Body of pancreas (tissue), 4 donors: ENCODE measurements around the gene GPX7.

ENCODE experiments used
- POLR2A ChIP-seq, 3 donors: fragments of 450-650 bp; IDR thresholded peaks; one replicate each; pipeline ENCODE4 v1.6.1; 2016; ENCODE audit warnings: antibody characterized with exemption in 3 of 3, mild to moderate bottlenecking in 2 of 3
- TF ChIP-seq, protein P1 (sequence below), 7 experiments: fragments of 450-650 bp in 4 of 7; fragments of 200-600 bp in 3 of 7; sonication (generic) in 3 of 7; IDR thresholded peaks; one replicate each; pipeline ENCODE4 v1.5.1; 2016 to 2019; ENCODE audit warnings: antibody characterized with exemption in 7 of 7

DNA sequence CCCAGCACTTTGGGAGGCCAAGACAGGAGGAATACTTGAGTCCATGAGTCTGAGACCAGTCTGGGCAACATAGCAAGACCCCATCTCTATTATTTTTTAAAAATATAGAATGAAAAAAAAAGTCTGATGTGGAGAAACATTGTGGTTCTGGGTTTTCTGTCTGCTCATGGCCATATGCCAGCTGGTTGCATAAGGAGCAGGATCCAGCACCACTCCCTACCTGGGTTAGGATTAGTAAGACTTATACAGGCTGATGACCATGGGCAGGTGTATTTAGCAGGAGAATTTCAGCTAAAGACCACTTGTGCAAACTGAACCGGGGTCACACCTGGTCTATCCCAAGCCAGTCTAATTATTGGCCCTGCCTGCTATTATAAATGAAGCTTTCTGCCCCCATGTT is 16.7 kb upstream of the GPX7 start:
- TF ChIP-seq POLR2A (IDR thresholded peaks at IDR 0.05) = no peak
- TF ChIP-seq, protein P1, sequence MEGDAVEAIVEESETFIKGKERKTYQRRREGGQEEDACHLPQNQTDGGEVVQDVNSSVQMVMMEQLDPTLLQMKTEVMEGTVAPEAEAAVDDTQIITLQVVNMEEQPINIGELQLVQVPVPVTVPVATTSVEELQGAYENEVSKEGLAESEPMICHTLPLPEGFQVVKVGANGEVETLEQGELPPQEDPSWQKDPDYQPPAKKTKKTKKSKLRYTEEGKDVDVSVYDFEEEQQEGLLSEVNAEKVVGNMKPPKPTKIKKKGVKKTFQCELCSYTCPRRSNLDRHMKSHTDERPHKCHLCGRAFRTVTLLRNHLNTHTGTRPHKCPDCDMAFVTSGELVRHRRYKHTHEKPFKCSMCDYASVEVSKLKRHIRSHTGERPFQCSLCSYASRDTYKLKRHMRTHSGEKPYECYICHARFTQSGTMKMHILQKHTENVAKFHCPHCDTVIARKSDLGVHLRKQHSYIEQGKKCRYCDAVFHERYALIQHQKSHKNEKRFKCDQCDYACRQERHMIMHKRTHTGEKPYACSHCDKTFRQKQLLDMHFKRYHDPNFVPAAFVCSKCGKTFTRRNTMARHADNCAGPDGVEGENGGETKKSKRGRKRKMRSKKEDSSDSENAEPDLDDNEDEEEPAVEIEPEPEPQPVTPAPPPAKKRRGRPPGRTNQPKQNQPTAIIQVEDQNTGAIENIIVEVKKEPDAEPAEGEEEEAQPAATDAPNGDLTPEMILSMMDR (IDR thresholded peaks at IDR 0.05) = no peak
